Measurements from ENCODE around the gene ZNF692.
A peak's percentile ranks its signal among the peaks of the same experiment; 100 is the strongest.
"Not testable (repeated sequence)": the region's sequence is repeated elsewhere in the genome, so short reads cannot be mapped to it uniquely, and the experiment has no call there.

The ZNF692 gene, protein sequence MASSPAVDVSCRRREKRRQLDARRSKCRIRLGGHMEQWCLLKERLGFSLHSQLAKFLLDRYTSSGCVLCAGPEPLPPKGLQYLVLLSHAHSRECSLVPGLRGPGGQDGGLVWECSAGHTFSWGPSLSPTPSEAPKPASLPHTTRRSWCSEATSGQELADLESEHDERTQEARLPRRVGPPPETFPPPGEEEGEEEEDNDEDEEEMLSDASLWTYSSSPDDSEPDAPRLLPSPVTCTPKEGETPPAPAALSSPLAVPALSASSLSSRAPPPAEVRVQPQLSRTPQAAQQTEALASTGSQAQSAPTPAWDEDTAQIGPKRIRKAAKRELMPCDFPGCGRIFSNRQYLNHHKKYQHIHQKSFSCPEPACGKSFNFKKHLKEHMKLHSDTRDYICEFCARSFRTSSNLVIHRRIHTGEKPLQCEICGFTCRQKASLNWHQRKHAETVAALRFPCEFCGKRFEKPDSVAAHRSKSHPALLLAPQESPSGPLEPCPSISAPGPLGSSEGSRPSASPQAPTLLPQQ

DNA sequence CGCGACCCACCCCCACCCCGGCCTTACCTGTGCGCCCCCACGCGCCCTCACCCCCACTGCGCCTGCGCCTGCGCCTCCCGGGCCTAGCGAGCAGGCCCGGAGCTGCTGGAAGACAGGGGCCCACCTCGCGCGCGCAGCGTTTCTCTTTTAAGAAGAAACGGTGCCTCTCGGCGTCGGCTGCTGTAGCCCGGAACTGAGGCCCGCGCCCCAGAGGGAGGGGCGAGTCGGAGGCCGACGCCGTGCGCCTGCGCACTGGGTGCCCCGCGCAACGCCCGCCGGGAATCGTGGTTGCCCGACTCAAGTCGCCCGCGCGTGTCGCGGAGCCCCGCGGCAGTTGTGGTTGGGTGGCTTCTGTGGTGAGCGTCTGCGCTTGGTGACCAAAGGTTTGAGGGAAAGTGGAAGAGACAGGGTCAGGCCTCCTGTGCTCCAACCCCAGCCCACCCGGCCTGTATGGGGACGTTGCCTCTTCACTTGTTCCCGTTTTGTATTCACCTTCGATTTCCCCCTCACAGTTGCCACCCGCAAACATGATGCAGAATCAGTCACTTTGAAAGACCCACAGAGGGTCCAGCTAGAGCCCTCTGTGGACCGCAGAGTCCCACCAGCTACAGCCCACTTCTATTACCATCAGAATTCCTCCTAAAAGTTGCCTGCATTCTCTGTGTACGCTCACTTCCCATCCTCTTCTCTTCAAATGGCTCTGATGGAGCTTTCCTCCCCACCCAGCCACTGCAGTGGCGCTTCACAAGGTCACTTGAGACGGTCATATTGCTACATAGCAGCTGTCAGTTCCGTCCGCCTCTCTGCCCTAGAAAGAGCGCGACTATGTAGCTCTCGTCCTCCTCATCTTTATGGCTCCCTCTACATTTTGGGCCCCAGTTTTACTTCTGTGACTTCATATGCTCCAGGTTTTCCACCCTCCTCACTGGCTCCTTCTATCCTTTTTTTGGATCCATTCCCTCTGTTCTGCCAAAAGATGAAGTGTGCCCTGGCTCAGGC is at the start of gene ZNF692:
Gene ZNF692, minus strand, starts transcription at position 195 of the 999 bp plus-strand sequence. CDS start 776 bp downstream, outside the sequence.
- peak; percentile 93 to 96 for DNase-seq (ENCODE audit: extremely low read depth in 1 of 2, low read depth in 1 of 2)

DNA sequence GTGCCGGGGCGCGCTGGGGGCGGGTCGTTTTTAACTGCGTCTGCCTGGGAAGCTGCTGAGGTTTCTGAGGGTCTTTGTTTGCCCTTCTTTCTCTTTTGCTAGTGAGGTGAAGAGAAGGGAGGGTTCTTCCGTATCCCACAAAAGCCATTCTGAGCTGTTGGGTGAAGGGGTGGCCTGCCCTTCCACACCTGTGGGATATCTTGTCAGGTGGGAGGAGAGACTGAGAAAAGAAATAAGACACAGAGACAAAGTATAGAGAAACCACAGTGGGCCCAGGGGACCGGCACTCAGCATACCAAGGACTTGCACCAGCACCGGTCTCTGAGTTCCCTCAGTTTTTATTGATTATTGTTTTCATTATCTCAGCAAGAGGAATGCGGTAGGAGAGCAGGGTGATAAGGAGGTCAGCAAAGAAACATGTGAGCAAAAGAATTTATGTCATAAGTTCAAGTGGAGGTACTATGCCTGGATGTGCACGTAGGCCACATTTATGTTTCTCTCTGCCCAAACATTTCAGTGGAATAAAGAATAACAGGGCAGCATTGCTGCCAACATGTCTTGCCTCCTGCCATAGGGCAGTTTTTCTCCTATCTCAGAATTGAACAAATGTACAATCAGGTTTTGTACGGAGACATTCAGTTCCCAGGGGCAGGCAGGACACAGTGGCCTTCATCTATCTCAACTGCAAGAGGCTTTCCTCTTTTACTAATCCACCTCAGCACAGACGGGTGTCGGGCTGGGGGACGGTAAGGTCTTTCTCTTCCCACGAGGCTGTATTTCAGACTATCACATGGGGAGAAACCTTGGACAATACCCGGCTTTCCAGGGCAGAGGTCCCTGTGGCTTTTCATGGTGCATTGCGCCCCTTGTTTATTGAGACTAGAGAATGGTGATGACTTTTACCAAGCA is 48.1 kb upstream of the ZNF692 start:
- no peak for DNase-seq (ENCODE audit: extremely low read depth in 1 of 2, low read depth in 1 of 2)

DNA sequence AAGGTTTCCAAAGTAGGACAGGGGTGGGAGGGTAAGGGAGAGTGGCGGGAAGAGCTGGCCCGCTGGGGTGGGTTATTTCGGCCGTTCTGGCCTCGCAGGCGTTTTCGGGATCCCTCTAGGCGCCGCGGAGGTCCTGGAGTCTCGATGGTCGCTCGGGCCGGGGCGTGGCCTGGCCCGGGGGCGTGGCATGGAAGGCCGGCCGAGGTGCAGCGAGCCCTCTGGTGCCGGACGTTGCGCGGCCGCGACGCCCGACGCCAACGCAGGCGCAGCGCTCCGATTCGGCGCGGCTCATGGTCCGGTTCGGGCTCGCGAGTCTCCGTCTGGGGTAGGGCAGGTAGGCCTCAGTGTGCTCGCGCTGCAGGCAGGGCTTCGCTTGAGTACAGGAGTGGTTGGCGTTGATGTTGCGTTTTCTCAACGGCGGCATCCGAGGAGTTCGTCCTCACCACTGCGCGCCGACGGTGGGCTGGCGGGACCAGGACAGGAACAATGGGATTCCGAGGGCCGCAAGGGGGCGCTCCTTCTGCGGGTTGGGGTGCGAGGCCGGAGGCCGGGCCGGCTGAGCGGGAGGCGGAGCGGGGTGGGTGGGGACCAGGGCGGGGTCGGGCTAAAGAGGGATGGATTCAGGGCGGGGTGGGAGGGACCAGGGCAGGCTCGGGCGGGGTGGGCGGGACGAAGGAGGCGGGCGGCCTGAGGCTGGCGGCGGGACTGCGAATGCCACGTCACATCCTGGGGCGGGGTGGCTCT is 47.3 kb upstream of the ZNF692 start, which contains the start of gene PGBD2:
Gene PGBD2, plus strand, starts transcription at position 227 of the 744 bp plus-strand sequence. CDS start 7,628 bp downstream, outside the sequence.
- peak; percentile 83 to 92 for DNase-seq (ENCODE audit: extremely low read depth in 1 of 2, low read depth in 1 of 2)

DNA sequence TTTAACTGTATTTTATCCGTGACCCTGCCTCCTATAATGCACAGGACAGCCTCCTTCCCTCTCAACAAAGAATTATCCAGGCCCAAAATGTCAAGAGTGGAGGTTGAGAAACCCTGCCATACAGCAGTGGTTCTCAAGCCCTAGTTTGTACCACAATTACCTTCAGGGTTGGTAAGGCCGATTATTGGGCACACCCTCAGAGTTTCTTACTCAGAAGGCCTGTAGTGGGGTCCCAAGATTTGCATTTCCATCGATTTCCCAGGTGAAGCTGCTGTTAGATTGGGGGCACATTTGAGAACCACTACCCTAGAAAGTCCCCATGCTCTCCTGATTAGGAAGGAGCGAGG is 46.8 kb upstream of the ZNF692 start:
- DNase-seq (ENCODE audit: extremely low read depth in 1 of 2, low read depth in 1 of 2) = no peak

DNA sequence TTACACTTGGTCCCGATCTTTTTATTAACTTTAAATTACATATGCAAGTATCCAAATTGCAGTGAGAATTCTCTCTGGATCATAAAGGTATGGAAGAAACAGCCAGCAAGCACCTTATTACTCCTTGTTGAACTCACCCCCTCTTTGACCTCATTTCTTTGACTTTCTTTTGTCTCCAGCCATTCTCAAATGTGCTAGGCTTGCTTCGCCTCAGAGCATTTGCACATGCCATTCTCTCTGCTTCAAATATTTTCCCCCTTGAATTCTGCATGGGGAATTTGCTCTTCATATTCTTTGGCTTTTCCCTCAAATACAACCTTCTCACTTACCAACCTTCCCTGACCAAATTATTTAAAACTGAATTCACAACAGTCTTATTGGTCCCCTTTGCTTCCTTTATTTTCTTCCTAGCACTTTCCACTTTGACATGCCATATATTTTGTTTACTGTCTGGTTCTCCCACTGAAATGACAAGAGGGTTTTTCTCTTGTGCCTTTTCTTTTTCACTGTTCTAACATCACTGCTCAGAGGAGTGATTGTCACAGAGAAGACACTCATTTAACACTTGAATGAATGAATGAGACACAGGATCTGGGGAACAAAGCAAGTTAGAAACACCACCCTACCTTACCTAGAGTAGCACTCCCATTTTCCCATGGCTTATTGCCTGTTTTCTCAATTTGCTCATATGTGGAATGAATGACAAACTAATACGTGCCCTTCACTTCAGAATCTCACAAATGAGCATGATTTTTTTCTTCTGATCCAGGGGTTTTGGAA is 45.7 kb upstream of the ZNF692 start:
- DNase-seq (ENCODE audit: extremely low read depth in 1 of 2, low read depth in 1 of 2) = no peak

DNA sequence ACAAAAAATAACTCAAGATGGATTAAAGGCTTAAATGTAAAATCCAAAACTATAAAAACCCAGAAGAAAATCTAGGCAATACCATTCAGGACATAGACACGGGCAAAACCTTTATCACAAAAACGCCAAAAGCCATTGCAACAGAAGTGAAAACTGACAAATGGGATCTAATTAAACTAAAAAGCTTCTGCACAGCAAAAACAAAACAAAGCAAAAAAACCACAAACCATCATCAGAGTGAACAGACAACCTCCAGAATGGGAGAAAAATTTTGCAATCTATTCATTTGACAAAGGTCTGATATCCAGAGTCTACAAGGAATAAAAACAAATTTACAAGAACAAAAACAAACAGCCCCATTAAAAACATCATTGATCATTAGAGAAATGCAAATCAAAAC is 42.7 kb upstream of the ZNF692 start:
- no peak for DNase-seq (ENCODE audit: extremely low read depth in 1 of 2, low read depth in 1 of 2)

DNA sequence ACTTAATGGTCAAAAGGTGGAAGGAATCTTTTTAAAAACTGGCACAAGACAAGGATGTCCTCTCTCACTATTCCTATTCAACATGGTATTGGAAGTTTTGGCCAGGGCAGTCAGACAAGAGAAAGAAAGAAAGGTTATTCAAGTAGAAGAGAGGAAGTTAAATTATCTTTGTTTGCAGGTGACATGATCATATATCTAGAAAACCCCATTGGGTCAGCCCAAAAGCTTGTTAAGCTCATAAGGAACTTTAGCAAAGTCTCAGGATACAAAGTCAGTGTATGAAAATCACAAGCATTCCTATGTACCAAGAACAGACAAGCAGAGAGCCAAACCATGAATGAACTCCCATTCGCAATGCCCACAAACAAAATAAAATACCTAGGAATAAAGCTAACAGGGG is 41.8 kb upstream of the ZNF692 start:
- DNase-seq (ENCODE audit: extremely low read depth in 1 of 2, low read depth in 1 of 2) = no peak

DNA sequence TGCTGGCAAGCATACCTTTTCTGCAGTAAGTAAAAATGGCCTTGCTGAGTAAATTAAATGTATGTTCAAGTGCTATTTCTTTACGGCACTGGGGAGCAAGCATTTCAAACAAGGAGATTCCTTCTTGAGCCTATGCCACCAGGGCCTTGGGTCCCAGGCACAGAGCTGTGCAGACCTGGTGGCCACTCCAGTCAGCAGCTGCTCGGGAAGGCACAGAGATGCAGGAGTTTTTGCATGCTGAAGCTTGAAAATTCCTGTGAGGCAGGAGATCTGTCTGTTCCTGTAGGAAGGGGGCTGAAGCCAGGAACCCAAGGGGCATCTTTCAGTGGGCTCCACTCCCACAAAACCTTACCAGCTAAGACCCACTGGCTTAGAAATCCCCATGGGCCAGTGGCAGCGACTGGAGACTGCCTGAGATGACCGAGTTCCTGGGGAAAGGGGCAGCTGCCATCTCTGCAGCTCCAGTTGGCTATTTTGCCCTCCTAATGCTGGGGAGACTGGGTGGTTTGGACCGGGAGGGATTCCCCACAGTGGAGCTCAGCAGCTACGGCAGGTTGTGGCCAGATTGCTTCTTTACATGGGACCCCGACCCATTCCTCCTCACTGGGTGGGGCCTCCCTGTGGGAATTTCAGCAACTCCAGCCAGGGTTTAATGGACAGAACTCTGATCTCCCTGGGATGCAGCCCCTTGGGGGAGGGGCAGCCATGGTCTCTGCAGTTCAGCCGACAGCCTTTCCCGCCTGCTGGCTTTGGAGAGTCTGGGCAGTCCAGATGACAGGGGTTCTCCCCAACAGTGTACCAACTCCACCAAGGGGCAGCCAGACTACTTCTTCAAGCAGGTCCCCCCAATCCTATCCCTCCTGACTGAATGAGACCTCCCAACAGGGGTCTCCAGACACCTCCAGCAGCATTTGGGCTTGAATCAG is 38.8 kb upstream of the ZNF692 start:
- no peak for DNase-seq (ENCODE audit: extremely low read depth in 1 of 2, low read depth in 1 of 2)

DNA sequence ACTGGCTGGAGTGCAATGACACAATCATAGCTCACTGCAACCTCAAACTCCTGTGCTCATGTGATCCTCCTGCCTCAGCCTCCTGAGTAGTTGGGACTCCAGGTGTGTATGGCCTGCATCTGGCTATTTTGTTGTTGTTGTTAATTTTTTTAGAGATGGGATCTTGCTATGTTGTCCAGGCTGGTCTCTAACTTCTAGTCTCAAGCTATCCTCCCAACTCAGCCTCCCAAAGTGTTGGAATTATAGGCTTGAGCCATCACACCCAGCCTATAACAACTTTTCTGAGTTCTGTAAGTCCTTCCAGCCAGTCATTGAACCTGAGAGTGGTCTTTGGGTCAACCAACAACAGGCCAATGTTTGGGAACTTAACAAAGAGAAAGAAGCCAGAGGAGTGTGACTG is 36.0 kb upstream of the ZNF692 start:
- DNase-seq (ENCODE audit: extremely low read depth in 1 of 2, low read depth in 1 of 2) = no peak

DNA sequence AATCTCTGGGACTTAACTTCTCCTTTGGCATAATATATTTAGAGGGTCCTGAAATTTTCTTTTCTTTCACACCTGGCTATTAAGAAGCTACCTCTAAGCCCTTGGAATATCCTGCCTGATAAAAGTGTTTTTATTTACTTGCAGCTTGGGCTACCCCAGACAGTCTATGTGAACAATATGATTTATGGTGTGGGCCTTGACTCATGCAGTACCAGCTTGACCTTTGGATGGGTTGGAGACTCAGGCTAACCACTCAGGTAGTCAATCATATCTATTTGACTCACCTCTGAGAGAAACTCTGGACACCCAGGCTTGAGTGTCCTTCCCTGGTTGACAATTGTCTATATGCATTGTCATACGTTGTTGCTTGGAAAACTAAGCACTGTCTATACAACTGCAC is 33.7 kb upstream of the ZNF692 start:
- no peak for DNase-seq (ENCODE audit: extremely low read depth in 1 of 2, low read depth in 1 of 2)

DNA sequence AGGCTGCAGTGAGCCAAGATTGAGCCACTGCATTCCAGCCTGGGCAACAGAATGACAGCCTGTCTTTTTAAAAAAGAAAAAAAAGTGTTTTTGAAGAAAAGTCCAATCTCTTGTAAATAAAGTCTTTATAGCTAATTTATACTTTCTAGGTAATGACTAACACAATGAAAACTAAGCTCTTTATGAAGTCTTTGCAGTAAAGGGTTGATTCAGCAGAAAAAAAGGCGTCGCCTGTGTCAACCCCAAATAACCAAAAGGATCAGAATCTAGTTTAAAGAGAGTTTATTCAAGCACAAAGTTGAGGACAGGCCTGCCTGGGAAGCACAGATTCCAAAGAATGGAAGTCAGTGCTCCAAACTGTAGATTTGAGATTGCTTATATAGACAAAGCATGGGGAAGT is 32.9 kb upstream of the ZNF692 start:
- no peak for DNase-seq (ENCODE audit: extremely low read depth in 1 of 2, low read depth in 1 of 2)

DNA sequence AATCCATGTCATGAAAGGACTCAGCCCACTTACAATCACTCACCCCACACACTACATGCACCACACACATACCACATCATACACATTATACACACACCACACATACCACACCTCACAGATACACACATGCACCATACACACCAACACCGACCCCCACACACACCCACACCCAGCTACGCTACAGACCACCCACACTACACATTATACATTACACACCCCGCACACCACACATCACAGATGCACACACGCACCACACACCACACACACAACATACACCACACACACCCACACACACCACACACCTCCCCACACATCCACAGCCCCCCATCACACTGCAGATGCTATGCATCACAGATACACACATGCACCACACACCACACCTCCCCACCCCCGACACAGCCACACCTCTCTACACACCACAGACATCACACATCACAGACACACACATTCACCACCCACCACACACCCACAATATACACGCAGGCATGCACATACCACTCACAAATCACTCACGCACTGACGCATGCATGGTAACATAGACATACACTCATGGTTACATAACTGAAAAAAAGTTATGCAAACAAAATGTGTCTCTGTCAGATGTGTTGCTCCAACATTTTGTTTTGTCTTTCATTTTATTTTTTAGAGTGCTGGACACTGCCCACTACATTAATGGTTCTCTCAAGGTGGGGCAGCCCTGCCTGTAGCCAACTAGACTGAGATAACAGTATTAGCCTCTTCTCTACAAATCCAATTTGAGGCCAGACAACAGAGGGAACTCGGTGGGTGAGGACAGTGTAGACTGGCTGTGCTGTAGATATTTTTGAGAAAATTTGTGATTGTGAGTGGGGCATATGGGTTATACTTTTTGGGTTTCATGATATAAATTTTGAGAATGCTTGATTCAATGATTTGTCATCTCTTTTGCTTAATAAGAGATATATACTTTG is 31.9 kb upstream of the ZNF692 start:
- no peak for DNase-seq (ENCODE audit: extremely low read depth in 1 of 2, low read depth in 1 of 2)

DNA sequence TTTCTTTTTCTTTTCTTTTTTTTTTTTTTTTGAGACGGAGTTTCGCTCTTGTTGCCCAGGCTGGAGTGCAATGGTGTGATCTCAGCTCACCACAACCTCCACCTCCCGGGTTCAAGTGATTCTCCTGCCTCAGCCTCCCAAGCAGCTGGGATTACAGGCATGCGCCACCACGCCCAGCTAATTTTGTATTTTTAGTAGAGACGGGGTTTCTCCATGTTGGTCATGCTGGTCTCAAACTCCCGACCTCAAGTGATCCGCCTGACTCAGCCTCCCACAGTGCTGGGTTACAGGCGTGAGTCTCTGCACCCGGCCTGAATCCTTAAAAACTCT is 31.0 kb upstream of the ZNF692 start:
- DNase-seq (ENCODE audit: extremely low read depth in 1 of 2, low read depth in 1 of 2) = not testable (repeated sequence)

DNA sequence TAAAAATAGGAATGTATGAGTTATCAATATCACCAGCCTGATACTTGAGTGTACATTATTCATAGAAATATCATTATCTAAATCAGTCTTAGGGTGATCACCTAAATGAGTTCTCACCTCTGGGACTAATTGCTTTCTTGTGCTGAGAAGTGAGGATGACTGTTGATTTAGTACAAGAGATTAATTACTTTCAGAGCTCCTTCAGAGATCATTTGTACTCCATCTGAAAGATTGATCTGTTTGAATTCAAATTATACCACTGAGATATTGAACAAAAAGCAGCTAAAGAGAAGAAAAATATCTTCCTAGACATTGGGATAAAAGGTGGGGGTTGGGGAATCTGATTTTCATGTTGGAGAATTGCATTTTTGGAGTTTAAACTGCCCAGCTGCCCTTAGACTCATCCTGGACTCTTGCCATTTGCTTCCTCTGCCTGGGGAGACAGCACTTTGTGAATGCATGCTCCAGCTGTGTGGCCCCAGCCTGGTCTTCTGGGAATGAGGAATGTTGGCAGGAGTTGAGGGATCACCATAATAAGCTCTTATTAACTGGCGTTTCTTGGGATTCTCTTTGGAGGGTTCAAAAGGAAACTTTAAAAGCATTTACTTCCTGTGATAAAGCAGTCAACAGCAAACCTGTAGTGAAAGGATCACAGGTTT is 27.5 kb upstream of the ZNF692 start:
- DNase-seq (ENCODE audit: extremely low read depth in 1 of 2, low read depth in 1 of 2) = no peak

DNA sequence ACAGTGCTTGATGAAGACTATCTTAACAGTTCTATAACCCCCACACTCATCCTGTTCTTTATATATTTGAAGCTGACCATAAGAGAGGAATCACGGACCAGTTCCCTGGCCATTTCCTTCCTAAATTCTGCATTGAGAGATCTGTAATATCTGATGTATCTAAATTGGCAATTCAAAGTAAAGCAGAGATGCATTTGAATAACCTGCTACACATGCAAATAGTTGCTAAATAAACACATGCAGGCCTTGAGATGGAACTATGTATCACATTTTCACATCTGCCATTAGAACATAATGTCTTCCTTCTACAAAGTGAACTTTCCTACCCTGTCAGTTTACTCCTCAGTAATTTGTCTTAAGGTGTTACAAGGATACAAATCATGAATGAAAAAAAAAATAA is 26.8 kb upstream of the ZNF692 start:
- no peak for DNase-seq (ENCODE audit: extremely low read depth in 1 of 2, low read depth in 1 of 2)

DNA sequence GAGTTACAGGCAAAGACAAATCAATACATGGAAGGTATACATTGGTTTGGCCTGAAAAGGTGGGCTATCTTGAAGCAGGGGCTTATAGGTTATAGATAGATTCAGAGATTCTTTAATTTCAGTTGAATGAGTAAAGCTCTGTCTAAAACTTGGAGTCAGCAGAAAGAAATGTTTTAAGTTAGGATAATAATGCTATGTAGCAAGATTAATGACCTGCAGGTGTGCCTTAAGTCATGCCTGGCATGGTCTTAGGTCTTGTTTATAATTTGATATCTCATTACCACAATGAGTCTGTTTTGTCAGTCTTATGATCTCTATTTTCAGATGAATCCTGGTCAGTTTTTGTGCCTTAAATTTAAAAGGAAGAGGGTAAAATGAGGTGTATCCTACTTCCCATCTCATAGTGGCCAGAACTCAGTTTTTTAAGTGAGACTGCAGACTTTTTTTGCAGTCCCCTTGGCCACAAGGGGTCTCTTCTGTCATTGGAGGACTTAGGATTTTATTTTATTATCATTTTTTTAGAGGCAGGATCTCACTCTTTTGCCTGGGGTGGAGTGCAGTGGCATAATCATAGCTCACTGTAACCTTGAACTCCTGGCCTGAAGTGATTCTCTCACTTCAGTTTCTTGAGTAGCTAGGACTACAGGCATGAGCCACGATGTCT is 25.9 kb upstream of the ZNF692 start:
- DNase-seq (ENCODE audit: extremely low read depth in 1 of 2, low read depth in 1 of 2) = no peak

Data from stimulated activated CD8-positive, alpha-beta memory T cell treated with anti-CD3 and anti-CD28 coated beads, Interleukin-7, amount 100 ng/mL, for 48 hours (primary cell).